ENCODE measurements around the gene ATP9B.
A peak's percentile ranks its signal among the peaks of the same experiment; 100 is the strongest.

ATP9B gene

DNA sequence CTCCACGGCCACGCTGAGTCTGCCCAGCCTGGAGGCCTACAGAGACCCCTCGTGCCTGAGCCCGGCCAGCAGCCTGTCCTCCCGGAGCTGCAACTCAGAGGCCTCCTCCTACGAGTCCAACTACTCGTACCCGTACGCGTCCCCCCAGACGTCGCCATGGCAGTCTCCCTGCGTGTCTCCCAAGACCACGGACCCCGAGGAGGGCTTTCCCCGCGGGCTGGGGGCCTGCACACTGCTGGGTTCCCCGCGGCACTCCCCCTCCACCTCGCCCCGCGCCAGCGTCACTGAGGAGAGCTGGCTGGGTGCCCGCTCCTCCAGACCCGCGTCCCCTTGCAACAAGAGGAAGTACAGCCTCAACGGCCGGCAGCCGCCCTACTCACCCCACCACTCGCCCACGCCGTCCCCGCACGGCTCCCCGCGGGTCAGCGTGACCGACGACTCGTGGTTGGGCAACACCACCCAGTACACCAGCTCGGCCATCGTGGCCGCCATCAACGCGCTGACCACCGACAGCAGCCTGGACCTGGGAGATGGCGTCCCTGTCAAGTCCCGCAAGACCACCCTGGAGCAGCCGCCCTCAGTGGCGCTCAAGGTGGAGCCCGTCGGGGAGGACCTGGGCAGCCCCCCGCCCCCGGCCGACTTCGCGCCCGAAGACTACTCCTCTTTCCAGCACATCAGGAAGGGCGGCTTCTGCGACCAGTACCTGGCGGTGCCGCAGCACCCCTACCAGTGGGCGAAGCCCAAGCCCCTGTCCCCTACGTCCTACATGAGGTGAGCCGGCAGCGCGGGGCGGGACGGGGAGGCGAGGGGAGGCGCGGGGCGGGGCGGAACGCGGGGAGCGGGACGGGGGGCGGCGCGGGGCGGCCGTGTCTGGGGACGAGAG lies 341.8 kb downstream of the ATP9B start:
- DNase-seq (ENCODE audit: low spot score) = no peak

- DNase-seq (ENCODE audit: low spot score) = no peak
These were observed 342.7 kb downstream of the ATP9B start for GRCh38 chr18:79411614-79412526.

DNA sequence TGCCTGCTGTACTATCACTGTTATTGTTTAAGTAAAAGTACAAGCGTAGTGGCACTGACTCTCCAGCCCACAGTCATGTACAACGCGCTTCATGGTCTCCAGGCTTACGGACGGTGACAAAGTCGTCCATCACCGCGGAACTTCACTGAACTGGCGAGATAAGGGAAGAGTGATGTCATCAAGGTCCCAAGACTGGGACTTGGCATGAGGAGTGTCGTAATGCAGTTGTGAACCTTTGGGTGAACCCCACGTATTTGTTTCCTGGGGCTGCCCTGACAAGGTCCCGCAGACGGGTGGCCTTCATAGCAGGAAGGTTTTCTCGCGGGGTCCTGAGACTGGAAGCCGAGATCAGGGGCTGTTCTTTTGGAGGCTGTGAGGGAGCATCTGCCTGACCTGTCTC lies 343.8 kb downstream of the ATP9B start:
- no peak for DNase-seq (ENCODE audit: low spot score)

- DNase-seq (ENCODE audit: low spot score) = no peak
These were observed 344.2 kb downstream of the ATP9B start for GRCh38 chr18:79413426-79413825.

DNA sequence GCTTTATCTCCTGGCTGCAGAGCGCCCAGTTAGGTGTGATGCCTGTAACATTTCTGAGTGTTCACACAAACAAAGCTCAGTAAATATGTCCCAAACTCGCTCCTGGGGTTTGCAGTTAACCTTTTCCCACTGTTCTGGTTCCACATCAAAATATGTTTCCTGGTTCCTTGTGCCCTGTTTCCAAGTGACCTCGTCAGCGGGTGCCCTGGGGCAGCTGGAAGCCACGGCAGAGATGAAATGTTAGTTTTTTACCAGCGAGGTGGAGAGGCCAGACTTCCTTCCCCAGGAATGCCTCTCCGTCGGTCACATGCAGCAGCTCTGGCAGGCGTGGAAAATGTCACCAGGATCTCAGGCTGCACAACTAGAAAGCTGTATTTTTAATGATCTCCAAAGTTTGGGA lies 344.7 kb downstream of the ATP9B start:
- DNase-seq (ENCODE audit: low spot score) = no peak

- DNase-seq (ENCODE audit: low spot score) = no peak
These were observed 347.0 kb downstream of the ATP9B start for GRCh38 chr18:79416022-79416676.

DNA sequence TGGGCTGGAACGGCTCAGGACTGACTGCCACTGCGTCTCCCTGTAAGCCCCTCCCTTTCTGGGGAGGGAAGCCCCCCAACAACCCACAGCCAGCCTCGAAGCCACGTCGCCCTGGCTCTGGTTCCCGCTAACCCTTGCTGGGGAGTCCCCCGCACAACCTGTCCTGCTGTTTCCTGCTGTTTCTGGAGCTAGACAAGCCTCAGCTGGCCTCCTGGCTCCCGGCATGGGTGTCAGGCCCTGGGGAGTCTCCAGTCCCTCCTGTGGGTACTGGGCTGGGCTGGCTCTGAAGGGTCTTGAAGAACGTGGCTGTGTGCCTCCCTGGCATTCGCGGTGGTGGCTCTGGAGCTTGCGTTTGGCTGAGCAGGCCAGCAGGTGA lies 347.5 kb downstream of the ATP9B start:
- no peak for DNase-seq (ENCODE audit: low spot score)

DNA sequence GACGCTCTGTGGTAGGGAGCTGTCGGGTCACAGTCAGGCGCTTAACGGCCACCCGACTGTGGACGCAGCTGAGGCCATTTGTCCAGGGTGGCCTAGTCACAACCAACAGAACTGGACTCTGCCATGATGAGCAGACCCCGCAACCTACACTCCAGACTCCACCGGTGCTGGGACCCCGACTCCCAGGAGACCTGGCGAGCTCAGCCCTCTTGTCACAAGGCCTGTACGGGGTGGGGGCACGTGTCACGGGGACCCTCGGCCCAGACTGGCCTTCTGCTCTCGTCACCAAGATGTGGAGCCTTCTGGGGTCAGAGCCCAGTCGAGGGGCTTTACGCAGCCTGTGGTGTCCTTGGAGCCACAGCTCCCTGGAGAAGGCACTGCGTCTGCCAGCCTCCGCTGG lies 349.0 kb downstream of the ATP9B start:
- no peak for DNase-seq (ENCODE audit: low spot score)

- no peak for DNase-seq (ENCODE audit: low spot score)
These were observed 349.4 kb downstream of the ATP9B start for GRCh38 chr18:79418642-79419041.

DNA sequence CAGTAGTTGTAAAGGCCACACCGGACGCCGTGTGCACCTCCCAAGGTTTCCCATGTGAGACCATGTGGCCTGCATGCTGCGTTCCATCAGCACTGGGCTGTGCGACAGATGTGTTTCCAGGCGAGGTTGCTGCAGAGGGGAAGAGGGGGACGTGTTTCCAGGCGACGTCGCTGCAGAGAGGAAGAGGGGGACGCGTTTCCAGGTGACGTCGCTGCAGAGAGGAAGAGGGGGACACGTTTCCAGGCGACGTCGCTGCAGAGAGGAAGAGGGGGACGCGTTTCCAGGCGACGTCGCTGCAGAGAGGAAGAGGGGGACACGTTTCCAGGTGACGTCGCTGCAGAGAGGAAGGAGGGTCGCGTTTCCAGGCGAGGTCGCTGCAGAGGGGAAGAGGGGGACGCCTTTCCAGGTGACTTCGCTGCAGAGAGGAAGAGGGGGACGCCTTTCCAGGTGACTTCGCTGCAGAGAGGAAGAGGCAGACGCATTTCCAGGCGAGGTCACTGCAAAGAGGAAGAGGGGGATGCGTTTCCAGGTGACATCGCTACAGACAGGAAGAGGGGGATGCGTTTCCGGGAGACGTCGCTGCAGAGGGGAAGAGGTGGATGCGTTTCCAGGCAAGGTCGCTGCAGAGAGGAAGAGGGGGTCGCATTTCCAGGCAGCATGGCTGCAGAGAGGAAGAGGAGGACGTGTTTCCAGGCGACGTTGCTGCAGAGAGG lies 351.0 kb downstream of the ATP9B start:
- DNase-seq (ENCODE audit: low spot score) = no peak

GRCh38 chr18:79421275-79421857 lies 352.2 kb downstream of the ATP9B start:
- no peak for DNase-seq (ENCODE audit: low spot score)

GRCh38 chr18:79422022-79422782 lies 353.0 kb downstream of the ATP9B start:
- no peak for DNase-seq (ENCODE audit: low spot score)

DNA sequence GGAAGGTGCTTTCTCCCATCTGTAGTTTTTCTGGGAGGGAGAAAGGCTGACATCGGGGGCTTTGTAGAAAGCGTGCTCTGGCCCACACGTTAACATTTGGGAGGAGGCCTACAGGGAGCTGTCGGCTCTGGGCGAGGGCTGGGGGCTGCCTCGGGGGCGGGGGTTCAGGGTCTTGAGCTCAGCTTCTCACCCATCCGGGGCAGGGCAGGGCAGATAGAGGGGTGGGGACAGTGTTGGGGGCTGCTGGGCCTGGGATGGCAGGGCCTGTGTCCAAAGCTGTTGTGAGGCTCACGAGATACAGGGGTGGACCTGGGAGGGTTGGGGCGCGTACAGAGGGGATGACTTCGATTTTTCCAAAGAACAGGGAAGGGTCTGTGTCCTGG lies 353.6 kb downstream of the ATP9B start:
- DNase-seq (ENCODE audit: low spot score) = no peak

GRCh38 chr18:79423211-79424007 lies 354.2 kb downstream of the ATP9B start:
- no peak for DNase-seq (ENCODE audit: low spot score)

DNA sequence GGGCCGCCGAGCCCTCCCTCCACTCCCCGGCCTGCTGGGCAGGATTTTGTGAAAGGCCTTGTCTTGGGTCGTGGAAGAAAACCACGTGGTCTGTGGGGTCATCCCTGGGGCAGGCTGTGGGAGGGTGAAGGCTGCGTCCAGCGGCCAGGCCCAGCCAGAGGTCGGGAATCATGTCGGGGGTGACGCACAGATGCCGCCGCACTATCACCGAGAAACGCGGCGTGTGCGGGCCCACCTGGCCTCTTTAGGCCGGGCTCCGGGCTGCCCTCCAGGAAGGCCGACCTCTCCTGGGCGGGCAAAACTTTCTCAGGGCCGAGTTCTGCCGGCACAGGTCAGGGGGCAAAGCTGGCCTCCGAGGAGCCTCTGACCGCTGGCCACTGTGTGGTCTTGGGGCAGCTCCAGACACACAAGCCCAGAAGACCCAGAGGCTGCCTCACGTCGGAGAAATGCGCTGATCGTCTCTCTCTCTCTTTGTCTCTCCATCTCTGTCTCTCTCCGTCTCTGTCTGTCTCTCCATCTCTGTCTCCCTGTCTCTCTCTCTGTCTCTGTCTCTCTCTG lies 354.9 kb downstream of the ATP9B start:
- no peak for DNase-seq (ENCODE audit: low spot score)

DNA sequence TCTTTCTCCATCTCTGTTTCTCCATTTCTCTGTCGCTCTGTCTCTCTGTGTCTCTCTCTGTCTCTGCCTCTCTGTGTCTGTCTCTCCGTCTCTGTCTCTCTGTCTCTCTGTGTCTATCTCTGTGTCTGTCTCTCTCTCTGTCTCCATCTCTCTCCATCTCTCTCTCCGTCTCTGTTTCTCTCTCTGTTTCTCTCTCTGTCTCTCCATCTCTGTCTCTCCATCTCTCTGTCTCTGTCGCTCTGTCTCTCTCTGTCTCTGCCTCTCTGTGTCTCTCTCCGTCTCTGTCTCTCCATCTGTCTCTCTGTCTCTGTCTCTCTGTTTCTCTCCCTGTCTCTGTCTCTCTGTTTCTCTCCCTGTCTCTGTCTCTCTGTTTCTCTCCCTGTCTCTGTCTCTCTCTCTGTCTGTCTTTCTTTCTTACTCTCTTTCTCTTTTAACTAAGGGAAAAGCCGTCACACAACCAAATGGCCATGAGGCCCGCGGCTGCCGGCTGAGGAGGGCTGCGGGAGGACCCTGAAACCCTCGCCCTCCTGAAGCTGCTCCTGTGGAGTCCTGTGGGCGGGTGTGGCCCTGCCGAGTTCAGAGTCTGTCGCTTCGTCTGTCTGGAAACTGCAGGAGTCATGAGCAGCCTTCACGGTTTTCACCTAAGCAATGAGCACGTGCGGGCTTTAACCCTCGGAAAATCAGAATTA lies 355.8 kb downstream of the ATP9B start:
- peak; percentile 64 for DNase-seq (ENCODE audit: low spot score)

GRCh38 chr18:79425569-79425886 lies 356.3 kb downstream of the ATP9B start:
- no peak for DNase-seq (ENCODE audit: low spot score)

GRCh38 chr18:79426376-79427300 lies 357.4 kb downstream of the ATP9B start:
- no peak for DNase-seq (ENCODE audit: low spot score)

Measured in D341Med (cell line).